Fibroblast of skin of right biceps (primary cell): Measurements from ENCODE around the gene MICB.

Experiments used
- DNase-seq: peaks from one replicate; pipeline ENCODE4 v3.0.0-alpha.2; 2013

MICB gene

GRCh38 chr6:31513456-31514165, 15.7 kb downstream of the MICB start:
- DNase-seq: no peak

GRCh38 chr6:31521835-31522234, 23.9 kb downstream of the MICB start:
- no peak for DNase-seq

GRCh38 chr6:31525553-31525931, 27.6 kb downstream of the MICB start:
- DNase-seq: no peak

GRCh38 chr6:31525932-31526591, 28.1 kb downstream of the MICB start:
- peak; percentile 49 for DNase-seq

GRCh38 chr6:31528307-31528777, 30.4 kb downstream of the MICB start:
- no peak for DNase-seq

- DNase-seq: no peak
Measured at GRCh38 chr6:31528821-31529328, 30.9 kb downstream of the MICB start, which contains the start of gene MCCD1. TSS of gene MCCD1 (plus strand) at chr6:31528962. CDS start at chr6:31529015, 53 bp downstream.

- no peak for DNase-seq
Measured at GRCh38 chr6:31529329-31530150, 31.6 kb downstream of the MICB start.

- DNase-seq: no peak
Measured at GRCh38 chr6:31530659-31531058, 32.7 kb downstream of the MICB start.

GRCh38 chr6:31531162-31531561, 33.2 kb downstream of the MICB start:
- no peak for DNase-seq

GRCh38 chr6:31531771-31532643, 34.1 kb downstream of the MICB start:
- DNase-seq: no peak

GRCh38 chr6:31532644-31533454, 34.9 kb downstream of the MICB start:
- DNase-seq: no peak

GRCh38 chr6:31533455-31533841, 35.5 kb downstream of the MICB start:
- no peak for DNase-seq

GRCh38 chr6:31534011-31534410, 36.1 kb downstream of the MICB start:
- DNase-seq: no peak

GRCh38 chr6:31534521-31535040, 36.6 kb downstream of the MICB start:
- no peak for DNase-seq

- no peak for DNase-seq
Measured at GRCh38 chr6:31535538-31536324, 37.8 kb downstream of the MICB start.

- DNase-seq: no peak
Measured at GRCh38 chr6:31538805-31539400, 41.0 kb downstream of the MICB start.

- no peak for DNase-seq
Measured at GRCh38 chr6:31540640-31541039, 42.7 kb downstream of the MICB start.

GRCh38 chr6:31541059-31541657, 43.2 kb downstream of the MICB start:
- DNase-seq: peak; percentile 53
